ENCODE data around the gene KIF3A. TPM values are rescaled to one million over a fixed set of nuclear protein-coding genes. Genes with fewer than 3 reads are reported as not detected.

Gene KIF3A
- total RNA-seq, 4 donors from 2014 or later: 5.9 to 203 (median 19.5) TPM

DNA sequence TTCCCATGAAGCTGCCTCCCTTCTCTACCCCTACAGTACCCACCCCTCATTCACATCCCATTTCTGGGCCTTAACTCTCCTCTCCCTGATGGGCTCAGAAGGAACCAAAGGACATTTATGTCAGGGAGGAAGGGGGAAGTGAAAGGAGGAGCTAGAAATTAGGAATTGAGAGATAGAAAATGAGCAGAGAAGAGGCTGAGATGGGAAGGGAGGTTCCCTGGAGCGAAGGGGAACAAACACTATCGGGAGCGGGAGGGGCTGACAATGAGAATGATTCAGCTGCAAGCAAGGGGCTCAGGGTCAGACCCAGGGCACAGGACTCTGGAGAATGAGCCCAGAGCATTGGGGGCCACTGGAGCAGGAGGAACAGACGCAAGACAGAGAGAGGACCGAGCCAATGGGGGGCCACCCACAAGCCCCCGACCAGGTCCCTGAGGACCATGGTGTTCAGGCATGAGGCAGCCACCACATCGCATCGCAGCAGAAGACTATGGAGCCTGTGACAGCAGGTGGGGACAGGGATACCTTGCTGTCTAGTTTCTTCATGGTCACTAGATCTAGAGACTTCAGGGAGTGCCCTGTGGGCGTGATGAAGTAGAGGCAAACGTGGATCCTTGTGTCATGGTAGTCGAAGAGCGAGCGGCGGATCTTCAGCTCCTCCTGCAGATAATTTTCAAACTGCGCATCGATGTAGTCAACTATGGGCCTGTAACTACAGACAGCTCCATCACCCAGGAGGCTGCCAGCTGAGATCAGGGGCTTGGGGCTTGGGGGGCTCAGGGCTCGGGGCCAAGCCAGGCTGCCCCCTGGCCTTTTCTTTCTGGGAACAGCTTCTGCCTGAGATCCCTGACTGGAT lies 26.1 kb upstream of the KIF3A start:
- Histone ChIP-seq H3K27ac (no peak overlapping the region), H3K4me1 (no peaks in the 10 kb centered on the region), H3K4me3 (no peak overlapping the region), H3K36me3 (no peaks in the 10 kb centered on the region), H3K9me3 (no peaks in the 10 kb centered on the region), H3K27me3 (no peaks in the 10 kb centered on the region)
- intact Hi-C loops (cut with DNase I; ENCODE audit: low total_unique reads): no loop called here
- no peak for DNase-seq
- TF ChIP-seq, protein P1, sequence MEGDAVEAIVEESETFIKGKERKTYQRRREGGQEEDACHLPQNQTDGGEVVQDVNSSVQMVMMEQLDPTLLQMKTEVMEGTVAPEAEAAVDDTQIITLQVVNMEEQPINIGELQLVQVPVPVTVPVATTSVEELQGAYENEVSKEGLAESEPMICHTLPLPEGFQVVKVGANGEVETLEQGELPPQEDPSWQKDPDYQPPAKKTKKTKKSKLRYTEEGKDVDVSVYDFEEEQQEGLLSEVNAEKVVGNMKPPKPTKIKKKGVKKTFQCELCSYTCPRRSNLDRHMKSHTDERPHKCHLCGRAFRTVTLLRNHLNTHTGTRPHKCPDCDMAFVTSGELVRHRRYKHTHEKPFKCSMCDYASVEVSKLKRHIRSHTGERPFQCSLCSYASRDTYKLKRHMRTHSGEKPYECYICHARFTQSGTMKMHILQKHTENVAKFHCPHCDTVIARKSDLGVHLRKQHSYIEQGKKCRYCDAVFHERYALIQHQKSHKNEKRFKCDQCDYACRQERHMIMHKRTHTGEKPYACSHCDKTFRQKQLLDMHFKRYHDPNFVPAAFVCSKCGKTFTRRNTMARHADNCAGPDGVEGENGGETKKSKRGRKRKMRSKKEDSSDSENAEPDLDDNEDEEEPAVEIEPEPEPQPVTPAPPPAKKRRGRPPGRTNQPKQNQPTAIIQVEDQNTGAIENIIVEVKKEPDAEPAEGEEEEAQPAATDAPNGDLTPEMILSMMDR (IDR thresholded peaks at IDR 0.05): no peak
- no peak for TF ChIP-seq POLR2A (IDR thresholded peaks at IDR 0.05)

DNA sequence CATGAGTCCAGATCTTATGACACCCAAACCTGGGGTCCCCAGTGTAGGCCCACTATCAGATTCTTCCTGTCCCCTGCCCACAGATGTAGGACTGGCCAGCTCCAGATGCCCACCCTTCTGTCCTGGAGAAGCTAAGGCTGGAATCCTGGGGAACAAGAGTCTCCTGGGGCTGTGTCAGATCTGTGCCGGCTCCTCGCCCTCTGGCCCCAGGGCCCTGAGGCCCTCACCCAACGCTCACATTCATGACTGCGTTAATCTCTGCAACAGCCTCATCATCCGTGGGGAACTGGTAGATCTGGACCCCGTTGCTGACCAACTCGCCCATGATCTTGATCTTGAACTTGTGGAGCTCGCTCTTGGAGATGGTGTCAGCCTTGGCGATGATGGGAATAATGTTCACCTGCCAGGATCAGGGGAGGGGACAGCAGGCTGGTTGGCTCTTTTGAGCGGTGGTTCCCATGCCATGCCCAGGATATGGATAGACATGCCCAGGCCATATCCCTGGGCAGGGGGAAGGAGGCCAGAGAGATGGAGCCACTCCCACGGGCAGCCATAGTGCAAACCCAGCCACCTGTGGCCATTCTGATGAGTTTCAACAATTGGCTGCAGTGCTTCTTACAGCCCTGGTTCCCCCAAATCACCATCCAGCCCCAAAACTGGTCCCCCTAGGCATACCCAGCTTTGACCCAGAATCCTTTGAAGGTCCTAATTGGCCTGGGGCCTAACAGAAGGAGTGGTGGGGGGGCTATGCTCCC lies 25.1 kb upstream of the KIF3A start:
- TF ChIP-seq POLR2A (IDR thresholded peaks at IDR 0.05): no peak
- TF ChIP-seq, protein P1 (IDR thresholded peaks at IDR 0.05): no peak
- H3K4me3 ChIP-seq: no peak overlapping the region
- H3K27me3 ChIP-seq: no peaks in the 10 kb centered on the region
- no peaks in the 10 kb centered on the region for H3K36me3 ChIP-seq
- DNase-seq: no peak
- H3K4me1 ChIP-seq: no peaks in the 10 kb centered on the region
- no peak overlapping the region for H3K27ac ChIP-seq
- intact Hi-C loops (cut with DNase I; ENCODE audit: low total_unique reads): no loop called here
- H3K9me3 ChIP-seq: no peaks in the 10 kb centered on the region

DNA sequence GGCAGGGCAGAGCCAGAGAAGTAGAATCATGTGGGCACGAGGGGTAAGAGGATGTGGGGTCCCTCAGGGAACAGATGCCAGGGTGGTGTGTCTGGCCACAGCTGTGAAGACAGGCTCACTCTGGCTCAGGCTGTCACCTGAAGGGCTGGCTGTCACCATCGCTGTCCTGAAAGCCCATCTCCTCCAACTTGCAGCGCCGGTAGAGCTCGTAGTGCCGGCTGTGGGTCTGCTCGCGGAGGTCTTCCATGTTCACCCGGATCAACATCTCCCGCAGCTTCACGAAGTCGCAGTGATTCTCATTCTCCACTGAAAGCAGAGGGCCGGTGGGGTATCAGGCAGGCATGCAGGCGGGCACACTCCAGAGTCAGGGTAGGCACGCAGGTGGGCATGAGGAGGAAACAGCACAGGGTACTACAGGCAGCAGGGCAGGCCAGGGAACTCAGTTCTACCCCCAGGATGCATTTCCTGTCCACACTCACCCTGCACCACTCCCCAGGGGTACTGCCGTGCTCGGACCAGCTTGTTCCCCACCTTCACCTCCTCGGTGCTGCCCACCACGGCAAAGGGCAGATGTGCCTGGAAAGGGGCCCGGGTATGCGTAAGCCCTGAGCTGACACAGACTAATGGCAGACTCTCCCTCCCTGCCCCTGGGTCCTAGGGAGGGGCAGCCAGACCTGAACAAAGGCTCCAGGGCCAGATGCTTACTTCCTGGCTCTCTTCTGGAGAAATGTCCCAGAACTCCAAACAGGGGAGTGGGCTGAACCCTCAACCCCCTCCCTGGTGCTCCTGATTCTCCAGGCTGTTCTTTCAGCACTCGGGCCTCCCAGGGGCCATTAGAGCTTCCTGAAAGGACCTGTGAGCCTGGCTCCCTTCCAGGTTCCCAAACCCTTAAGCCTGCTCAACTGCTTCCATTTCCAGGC lies 24.2 kb upstream of the KIF3A start:
- Histone ChIP-seq H3K27me3 (no peaks in the 10 kb centered on the region), H3K36me3 (no peaks in the 10 kb centered on the region), H3K4me3 (no peak overlapping the region), H3K9me3 (no peaks in the 10 kb centered on the region), H3K4me1 (no peaks in the 10 kb centered on the region), H3K27ac (no peak overlapping the region)
- TF ChIP-seq POLR2A (IDR thresholded peaks at IDR 0.05): no peak
- TF ChIP-seq, protein P1 (IDR thresholded peaks at IDR 0.05): no peak
- intact Hi-C loops (cut with DNase I; ENCODE audit: low total_unique reads): no loop called here
- no peak for DNase-seq

DNA sequence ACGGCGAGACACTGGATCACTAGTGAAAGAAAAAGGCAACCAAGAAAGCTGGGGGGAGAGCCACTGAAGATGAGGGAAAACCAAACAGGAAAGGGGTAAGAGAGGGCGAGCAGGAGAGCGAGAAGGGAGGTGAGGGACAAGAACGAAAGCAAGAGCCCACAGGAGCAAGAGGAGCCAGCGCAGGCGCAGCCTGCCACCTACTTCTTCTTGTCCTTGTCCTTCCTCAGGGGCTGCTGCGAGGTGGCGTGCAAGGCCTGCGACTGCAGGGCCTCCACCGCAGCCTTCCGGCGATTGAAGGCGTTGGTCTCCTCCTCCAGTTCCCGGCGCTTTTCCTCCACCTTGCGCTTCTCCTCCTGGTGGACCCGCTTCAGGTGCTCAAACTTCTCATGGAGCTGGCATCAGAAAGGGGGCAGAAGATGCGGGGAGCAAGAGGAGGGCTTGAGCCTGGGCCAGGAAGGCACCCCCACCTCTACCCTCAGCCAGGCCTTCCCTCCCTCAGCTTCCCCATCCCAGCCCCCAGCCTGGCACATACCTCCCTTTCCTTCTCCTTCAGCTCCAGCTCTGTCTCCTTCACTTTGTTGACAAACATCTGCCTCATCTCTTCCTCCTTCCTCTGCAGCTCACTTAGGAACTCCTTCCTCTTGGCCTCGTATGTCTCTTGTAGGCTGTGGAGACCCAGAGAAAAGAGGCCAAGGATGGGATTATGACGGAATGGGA lies 23.4 kb upstream of the KIF3A start:
- no peaks in the 10 kb centered on the region for H3K9me3 ChIP-seq
- H3K36me3 ChIP-seq: no peaks in the 10 kb centered on the region
- H3K27me3 ChIP-seq: no peaks in the 10 kb centered on the region
- intact Hi-C loops (cut with DNase I; ENCODE audit: low total_unique reads): no loop called here
- DNase-seq: no peak
- no peaks in the 10 kb centered on the region for H3K4me1 ChIP-seq
- TF ChIP-seq, protein P1 (IDR thresholded peaks at IDR 0.05): no peak
- TF ChIP-seq POLR2A (IDR thresholded peaks at IDR 0.05): no peak
- H3K27ac ChIP-seq: no peak overlapping the region
- no peak overlapping the region for H3K4me3 ChIP-seq
